ENCODE data around the gene ATP5MC3.
"Not testable (repeated sequence)": the region's sequence is repeated elsewhere in the genome, so short reads cannot be mapped to it uniquely, and the experiment has no call there.

ATP5MC3 gene

GRCh38 chr2:175181104-175181876, at the start of gene ATP5MC3:
TSS of gene ATP5MC3 (minus strand) at chr2:175181710. CDS start at chr2:175181393, 317 bp downstream.
- Mint-ChIP-seq H3K4me3 (peak within 1 kb of the TSS; percentile 98), H3K9me3 (ENCODE audit: low read depth) (peaks cover 7% of the 10 kb centered on the region), H3K27ac (peak within 1 kb of the TSS; percentile 94), H3K27me3 (no peaks in the 10 kb centered on the region), H3K36me3 (peaks cover 11% of the 10 kb centered on the region), H3K4me1 (ENCODE audit: low read depth) (peaks cover 36% of the 10 kb centered on the region)

DNA sequence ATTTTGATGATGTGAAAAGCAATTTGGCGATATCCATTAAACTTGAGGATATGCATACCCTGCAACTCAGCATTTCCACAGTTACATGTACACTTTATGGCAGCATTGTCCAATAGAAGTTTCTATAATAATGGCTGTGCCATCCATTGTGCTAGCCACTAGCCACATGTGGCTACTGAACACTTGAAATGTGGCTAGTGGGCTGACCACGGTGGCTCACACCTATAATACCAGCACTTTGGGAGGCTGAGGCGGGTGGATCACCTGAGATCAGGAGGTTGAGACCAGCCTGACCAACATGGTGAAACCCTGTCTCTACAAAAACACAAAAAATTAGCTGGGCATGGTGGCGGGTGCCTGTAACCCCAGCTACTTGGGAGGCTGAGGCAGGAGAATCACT, 47.1 kb upstream of the ATP5MC3 start:
- not testable (repeated sequence) for H3K36me3 Mint-ChIP-seq

GRCh38 chr2:175228179-175228578, 46.7 kb upstream of the ATP5MC3 start:
- Mint-ChIP-seq H3K9me3 (ENCODE audit: low read depth) (no peaks in the 10 kb centered on the region), H3K27ac (no peak overlapping the region), H3K4me1 (ENCODE audit: low read depth) (peaks cover 3% of the 10 kb centered on the region), H3K36me3 (no peaks in the 10 kb centered on the region), H3K27me3 (peaks cover 3% of the 10 kb centered on the region), H3K4me3 (no peak overlapping the region)

More for the DNA sequence above, 47.1 kb upstream of the ATP5MC3 start:
- H3K4me1 Mint-ChIP-seq (ENCODE audit: low read depth); H3K4me3 Mint-ChIP-seq; H3K9me3 Mint-ChIP-seq (ENCODE audit: low read depth); H3K27me3 Mint-ChIP-seq; H3K27ac Mint-ChIP-seq: not testable (repeated sequence)

DNA sequence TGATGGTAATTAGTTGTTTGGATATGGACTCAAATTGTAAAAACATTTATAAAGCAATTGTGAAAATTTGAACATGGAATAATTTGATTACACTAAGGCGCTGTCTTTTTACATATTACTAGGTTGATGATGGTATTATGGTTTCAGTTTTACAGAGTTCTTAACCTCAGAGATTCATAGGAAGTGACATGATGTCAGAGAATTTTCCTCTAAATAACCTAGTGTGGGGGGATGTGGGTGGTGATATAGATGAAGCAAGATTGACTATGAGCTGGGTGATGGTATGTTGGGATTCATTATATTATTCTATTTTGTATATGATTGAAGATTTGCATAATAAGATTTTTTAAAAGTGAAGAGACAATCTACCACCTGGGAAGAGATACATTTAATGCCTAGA, 45.9 kb upstream of the ATP5MC3 start:
- Mint-ChIP-seq H3K9me3 (ENCODE audit: low read depth) (no peaks in the 10 kb centered on the region), H3K27me3 (peaks cover 3% of the 10 kb centered on the region), H3K36me3 (no peaks in the 10 kb centered on the region), H3K4me1 (ENCODE audit: low read depth) (peaks cover 3% of the 10 kb centered on the region), H3K27ac (no peak overlapping the region), H3K4me3 (no peak overlapping the region)

DNA sequence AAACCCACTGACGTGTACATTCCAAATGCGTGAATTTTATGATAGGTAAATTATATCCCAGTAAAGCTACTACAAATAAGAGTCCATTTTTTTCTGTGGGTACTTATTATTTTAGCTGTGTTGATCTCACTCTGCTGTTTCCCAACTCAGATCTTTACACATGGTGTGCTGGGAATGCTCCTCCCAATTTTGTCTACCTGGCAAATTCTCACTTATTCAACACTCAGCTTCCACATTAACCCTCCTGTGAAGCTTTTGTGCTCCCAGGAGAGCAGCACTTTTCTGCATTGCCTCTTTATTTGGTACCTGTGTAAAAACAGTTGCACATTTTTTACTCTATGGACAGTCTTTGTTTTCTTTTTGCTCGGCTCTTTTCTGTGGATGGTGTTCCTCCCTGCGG, 38.6 kb upstream of the ATP5MC3 start:
- no peaks in the 10 kb centered on the region for H3K9me3 Mint-ChIP-seq (ENCODE audit: low read depth)
- H3K27me3 Mint-ChIP-seq = peaks cover 10% of the 10 kb centered on the region
- no peak overlapping the region for H3K27ac Mint-ChIP-seq
- H3K4me1 Mint-ChIP-seq (ENCODE audit: low read depth) = no peaks in the 10 kb centered on the region
- H3K36me3 Mint-ChIP-seq = no peaks in the 10 kb centered on the region
- no peak overlapping the region for H3K4me3 Mint-ChIP-seq

DNA sequence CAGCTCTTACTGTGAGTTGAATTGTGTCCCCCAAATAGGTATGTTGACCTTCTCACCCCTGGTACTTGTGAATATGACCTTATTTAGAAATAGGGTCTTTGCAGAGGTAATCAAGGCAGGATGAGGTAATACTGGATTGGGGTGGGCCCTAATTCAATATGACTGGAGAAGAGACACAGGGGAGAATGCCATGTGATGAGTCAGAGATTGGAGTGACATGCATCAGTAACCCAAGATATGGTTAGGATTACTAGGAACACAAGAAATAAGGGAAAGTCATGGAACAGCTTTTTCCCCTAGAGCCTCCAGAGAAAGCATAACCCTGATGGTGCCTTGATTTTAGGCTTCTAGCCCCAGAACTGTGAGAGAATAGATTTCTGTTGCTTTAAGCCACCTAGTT, 37.0 kb upstream of the ATP5MC3 start:
- no peaks in the 10 kb centered on the region for H3K9me3 Mint-ChIP-seq (ENCODE audit: low read depth)
- H3K27ac Mint-ChIP-seq = no peak overlapping the region
- no peak overlapping the region for H3K4me3 Mint-ChIP-seq
- H3K27me3 Mint-ChIP-seq = peaks cover 14% of the 10 kb centered on the region
- no peaks in the 10 kb centered on the region for H3K36me3 Mint-ChIP-seq
- H3K4me1 Mint-ChIP-seq (ENCODE audit: low read depth) = no peaks in the 10 kb centered on the region

DNA sequence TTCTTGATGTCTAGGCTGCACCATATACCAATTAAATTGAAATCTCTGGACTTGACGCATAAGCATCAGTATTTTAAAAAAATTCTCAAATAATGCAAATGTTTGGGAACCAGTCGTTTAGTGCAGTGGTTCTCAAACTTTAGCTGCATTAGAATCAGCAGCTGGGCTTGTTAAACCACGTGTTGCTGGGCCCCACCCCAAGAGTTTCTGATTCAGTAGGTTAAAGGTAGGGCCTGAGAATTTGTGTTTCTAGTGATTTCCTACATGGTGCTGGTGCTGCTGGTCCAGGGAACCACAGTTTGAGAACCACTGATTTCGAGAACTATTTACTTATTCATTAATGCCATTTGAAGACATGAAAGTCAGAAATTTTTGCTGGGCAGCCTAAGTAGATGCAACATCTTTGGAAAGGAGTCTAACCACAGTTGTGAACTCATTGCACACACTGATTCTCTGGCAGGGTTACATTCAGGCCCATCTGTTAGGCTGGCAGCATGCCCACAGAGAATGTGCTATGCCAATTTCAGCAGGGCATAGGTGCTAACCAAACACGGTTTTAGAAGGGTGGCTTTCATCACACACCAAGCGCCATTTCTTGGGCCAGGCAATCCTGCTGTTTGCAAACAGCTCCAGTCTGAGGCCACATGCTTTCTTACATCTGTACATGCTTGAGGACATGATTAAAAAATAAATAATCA, 26.4 kb upstream of the ATP5MC3 start:
- H3K4me1 Mint-ChIP-seq (ENCODE audit: low read depth) = peaks cover 4% of the 10 kb centered on the region

DNA sequence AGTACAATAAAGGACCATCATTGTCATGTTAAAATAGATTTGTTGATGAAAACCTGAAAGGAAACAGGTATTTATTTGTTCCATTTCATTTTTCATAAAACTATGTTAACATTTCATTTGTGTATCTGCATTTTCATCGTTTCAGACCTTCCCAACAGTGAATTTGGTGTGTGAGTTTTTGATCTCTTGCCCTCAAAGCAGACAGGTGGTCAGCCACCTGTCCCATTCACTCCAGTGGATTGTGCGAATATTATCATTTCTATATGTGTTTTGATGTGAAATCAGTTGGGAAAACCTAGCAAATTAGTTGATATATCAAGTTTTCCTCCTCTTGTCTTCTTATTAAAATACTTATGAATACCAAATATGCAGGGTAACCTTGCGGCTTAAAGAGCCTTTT, 25.4 kb upstream of the ATP5MC3 start:
- Mint-ChIP-seq H3K9me3 (ENCODE audit: low read depth) (no peaks in the 10 kb centered on the region), H3K4me3 (no peak overlapping the region), H3K4me1 (ENCODE audit: low read depth) (peaks cover 4% of the 10 kb centered on the region), H3K27ac (no peak overlapping the region), H3K27me3 (peaks cover 7% of the 10 kb centered on the region), H3K36me3 (no peaks in the 10 kb centered on the region)

More for the DNA sequence above, 26.4 kb upstream of the ATP5MC3 start:
- Mint-ChIP-seq H3K4me3 (no peak overlapping the region), H3K27ac (no peak overlapping the region), H3K36me3 (no peaks in the 10 kb centered on the region), H3K27me3 (peaks cover 8% of the 10 kb centered on the region), H3K9me3 (ENCODE audit: low read depth) (no peaks in the 10 kb centered on the region)

- peaks cover 4% of the 10 kb centered on the region for H3K4me1 Mint-ChIP-seq (ENCODE audit: low read depth)
- no peaks in the 10 kb centered on the region for H3K9me3 Mint-ChIP-seq (ENCODE audit: low read depth)
- no peaks in the 10 kb centered on the region for H3K36me3 Mint-ChIP-seq
- no peak overlapping the region for H3K27ac Mint-ChIP-seq
- no peak overlapping the region for H3K4me3 Mint-ChIP-seq
- peaks cover 7% of the 10 kb centered on the region for H3K27me3 Mint-ChIP-seq
These were observed 24.0 kb upstream of the ATP5MC3 start for GRCh38 chr2:175205523-175205922.

DNA sequence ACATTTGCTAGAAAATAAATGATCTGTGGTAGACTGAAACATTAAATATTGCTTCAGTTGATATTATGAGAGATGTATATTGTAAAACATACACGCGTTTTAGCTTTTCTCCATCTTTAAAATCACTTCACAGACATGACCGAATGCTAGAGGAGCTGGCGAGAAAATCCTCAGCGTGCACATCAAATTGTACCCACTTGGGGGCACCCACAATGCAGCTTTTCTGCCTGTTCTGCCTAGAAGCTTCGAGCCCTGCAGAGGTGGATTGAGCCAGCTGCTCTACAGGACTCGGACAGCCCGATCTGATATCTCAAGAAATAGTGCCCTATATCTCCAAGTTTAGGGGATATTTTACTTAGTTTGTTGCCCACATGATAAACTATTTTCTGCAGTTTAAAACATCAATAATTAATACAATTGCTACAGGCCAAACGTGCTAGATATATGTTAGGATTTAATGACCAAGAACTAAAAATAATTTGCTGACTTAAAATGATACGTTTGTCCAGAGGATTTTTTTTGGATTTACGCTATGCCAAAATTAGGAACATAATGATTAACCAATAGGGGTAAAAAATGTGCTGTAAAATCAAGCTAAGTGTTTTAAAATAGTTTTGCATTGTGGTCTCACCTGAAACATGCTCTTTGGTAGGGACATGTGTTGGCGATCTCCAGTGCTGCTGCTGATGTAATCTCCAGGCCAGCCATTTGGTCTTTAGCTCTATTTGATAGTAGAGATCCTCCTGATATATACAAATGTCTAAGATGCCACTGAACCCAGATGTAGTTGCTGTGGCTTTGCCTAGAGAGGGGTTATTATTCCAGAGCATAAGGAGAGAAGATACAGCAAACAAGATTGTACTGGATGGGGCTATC, 22.3 kb upstream of the ATP5MC3 start:
- Mint-ChIP-seq H3K9me3 (ENCODE audit: low read depth) (no peaks in the 10 kb centered on the region), H3K4me1 (ENCODE audit: low read depth) (peaks cover 4% of the 10 kb centered on the region), H3K27ac (no peak overlapping the region), H3K36me3 (no peaks in the 10 kb centered on the region), H3K27me3 (peaks cover 7% of the 10 kb centered on the region), H3K4me3 (no peak overlapping the region)

DNA sequence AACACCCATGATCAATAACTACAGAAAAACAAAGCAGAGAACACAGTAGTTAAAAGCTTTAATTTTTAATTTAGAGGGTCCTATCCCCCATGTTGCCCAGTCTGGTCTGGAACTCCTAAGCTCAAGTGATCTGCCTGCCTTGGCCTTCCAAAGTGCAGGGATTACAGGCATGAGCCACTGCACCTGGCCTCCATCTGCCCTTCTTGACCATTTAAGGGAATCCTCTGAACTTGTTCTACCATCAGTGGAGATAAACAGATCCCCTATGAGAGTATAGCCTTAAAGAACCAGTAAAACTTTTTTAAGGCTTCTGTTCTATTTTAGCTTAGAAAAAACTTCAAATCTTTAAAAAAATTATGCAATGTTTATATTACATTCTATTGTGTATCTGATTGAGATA, 13.5 kb upstream of the ATP5MC3 start:
- Mint-ChIP-seq H3K36me3 (peaks cover 5% of the 10 kb centered on the region), H3K27ac (no peak overlapping the region), H3K4me1 (ENCODE audit: low read depth) (no peaks in the 10 kb centered on the region), H3K4me3 (no peak overlapping the region), H3K27me3 (peaks cover 17% of the 10 kb centered on the region), H3K9me3 (ENCODE audit: low read depth) (no peaks in the 10 kb centered on the region)

DNA sequence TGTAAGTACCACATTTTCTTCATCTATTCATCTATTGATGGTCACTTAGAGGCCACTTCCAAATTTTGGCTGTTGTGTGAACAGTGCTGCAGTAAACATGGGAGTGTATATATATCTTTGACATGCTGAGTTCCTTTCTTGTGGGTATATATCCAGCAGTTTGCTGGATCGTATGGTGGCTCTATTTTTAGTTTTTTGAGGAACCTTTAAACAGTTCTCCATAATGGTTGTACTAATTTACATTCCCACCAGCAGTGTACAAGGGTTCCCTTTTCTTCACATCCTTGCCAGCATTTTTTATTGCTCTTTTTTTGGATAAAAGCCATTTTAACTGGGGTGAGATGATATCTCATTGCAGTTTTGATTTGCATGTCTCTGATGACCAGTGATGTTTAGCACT, 7.3 kb upstream of the ATP5MC3 start:
- H3K4me3 Mint-ChIP-seq = no peak overlapping the region
- no peak overlapping the region for H3K27ac Mint-ChIP-seq
- H3K4me1 Mint-ChIP-seq (ENCODE audit: low read depth) = no peaks in the 10 kb centered on the region
- H3K9me3 Mint-ChIP-seq (ENCODE audit: low read depth) = no peaks in the 10 kb centered on the region
- H3K36me3 Mint-ChIP-seq = peaks cover 7% of the 10 kb centered on the region
- H3K27me3 Mint-ChIP-seq = peaks cover 13% of the 10 kb centered on the region

DNA sequence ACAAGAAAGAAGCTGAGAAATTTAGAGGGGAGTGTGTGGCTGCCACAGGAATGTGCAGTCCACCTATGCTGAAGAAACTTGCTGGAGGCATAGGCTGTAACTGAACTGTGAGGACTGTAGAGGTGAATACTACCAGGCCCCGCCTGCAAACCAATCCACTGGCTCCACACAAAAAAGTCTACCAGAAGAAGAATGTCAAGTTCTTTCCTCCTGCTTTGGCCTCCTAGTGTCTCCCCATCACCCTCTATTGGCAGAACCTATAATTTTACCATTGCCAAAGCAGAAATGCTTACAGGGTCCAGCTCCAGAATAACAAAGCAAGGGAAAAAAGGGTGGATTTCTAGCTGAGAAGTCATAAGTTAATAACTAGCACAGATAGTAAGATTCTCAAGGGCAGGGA, 5.9 kb upstream of the ATP5MC3 start:
- peaks cover under 1% of the 10 kb centered on the region for H3K4me1 Mint-ChIP-seq (ENCODE audit: low read depth)
- peaks cover 9% of the 10 kb centered on the region for H3K27me3 Mint-ChIP-seq
- H3K36me3 Mint-ChIP-seq = peaks cover 6% of the 10 kb centered on the region
- H3K9me3 Mint-ChIP-seq (ENCODE audit: low read depth) = no peaks in the 10 kb centered on the region
- no peak overlapping the region for H3K27ac Mint-ChIP-seq
- H3K4me3 Mint-ChIP-seq = no peak overlapping the region

DNA sequence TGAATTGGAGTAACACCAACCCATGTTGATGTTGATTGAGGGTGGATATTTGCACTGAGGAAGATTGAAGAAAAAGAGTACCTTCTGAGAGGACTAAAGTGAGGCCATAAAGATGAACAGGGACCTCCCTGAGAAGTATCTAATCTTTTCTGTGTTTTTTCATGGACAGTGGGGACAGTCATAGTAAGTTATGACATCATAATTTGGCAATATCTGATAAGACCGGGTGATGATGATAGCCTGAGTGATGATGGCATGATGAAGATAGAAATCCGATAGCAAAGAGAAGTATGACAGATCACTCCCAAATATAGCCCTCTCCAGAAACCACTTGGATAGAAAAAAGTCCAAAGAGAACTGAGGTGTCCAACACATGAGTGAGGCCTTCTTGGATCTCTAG, 2.2 kb upstream of the ATP5MC3 start:
- H3K9me3 Mint-ChIP-seq (ENCODE audit: low read depth) = peaks cover 7% of the 10 kb centered on the region
- H3K36me3 Mint-ChIP-seq = peaks cover 8% of the 10 kb centered on the region
- H3K27me3 Mint-ChIP-seq = peaks cover 3% of the 10 kb centered on the region
- H3K27ac Mint-ChIP-seq = no peak overlapping the region
- no peak overlapping the region for H3K4me3 Mint-ChIP-seq
- peaks cover 22% of the 10 kb centered on the region for H3K4me1 Mint-ChIP-seq (ENCODE audit: low read depth)

GRCh38 chr2:175181877-175182308, 383 bp upstream of the ATP5MC3 start:
- peak overlapping the region; percentile 98 for H3K4me3 Mint-ChIP-seq
- H3K27ac Mint-ChIP-seq = peak overlapping the region; percentile 94
- peaks cover 7% of the 10 kb centered on the region for H3K9me3 Mint-ChIP-seq (ENCODE audit: low read depth)
- H3K27me3 Mint-ChIP-seq = no peaks in the 10 kb centered on the region
- H3K36me3 Mint-ChIP-seq = peaks cover 8% of the 10 kb centered on the region
- peaks cover 30% of the 10 kb centered on the region for H3K4me1 Mint-ChIP-seq (ENCODE audit: low read depth)

Measured in activated naive CD8-positive, alpha-beta T cell (primary cell).